HepG2 (cell line): ENCODE data around the gene CAPN12. TPM values are rescaled to one million over a fixed set of nuclear protein-coding genes. Genes with fewer than 3 reads are reported as not detected.
A peak's percentile ranks its signal among the peaks of the same experiment; 100 is the strongest.

ENCODE experiments used
- ADNP ChIP-seq: sonication (generic); formaldehyde crosslinking; IDR thresholded peaks from 2 replicates; pipeline ENCODE4 v1.4.0; 2020; ENCODE audit warnings: missing genetic modification reagents
- AFF4 ChIP-seq: sonication (generic); formaldehyde crosslinking; IDR thresholded peaks from 2 replicates; pipeline ENCODE4 v1.4.0; 2020; ENCODE audit warnings: missing genetic modification reagents
- HNRNPK ChIP-seq: fragments of 200-400 bp; formaldehyde crosslinking; IDR thresholded peaks from 2 replicates; pipeline ENCODE4 v1.6.1; 2018; ENCODE audit warnings: low read length, low read depth, moderate library complexity, mild to moderate bottlenecking; ENCODE audit not compliant: poor library complexity, severe bottlenecking
- KIAA2018 ChIP-seq: sonication (generic); formaldehyde crosslinking; IDR thresholded peaks from 2 replicates; pipeline ENCODE4 v1.5.0; 2020; ENCODE audit warnings: mild to moderate bottlenecking, missing genetic modification reagents, borderline replicate concordance
- MED13 ChIP-seq: sonication (generic); formaldehyde crosslinking; IDR thresholded peaks from 2 replicates; pipeline ENCODE4 v1.5.0; 2020; ENCODE audit warnings: missing genetic modification reagents
- MTF2 ChIP-seq: sonication (generic); formaldehyde crosslinking; IDR thresholded peaks from 2 replicates; pipeline ENCODE4 v1.5.0; 2020; ENCODE audit warnings: missing genetic modification reagents, borderline replicate concordance
- MZF1 ChIP-seq: sonication (generic); formaldehyde crosslinking; IDR thresholded peaks from 2 replicates; pipeline ENCODE4 v1.8.1; 2023; ENCODE audit warnings: mild to moderate bottlenecking, missing genetic modification reagents, borderline replicate concordance
- PRDM4 ChIP-seq: sonication (generic); formaldehyde crosslinking; IDR thresholded peaks from 2 replicates; pipeline ENCODE4 v1.9.0; 2021; ENCODE audit warnings: missing genetic modification reagents, borderline replicate concordance
- SNAI1 ChIP-seq: sonication (generic); formaldehyde crosslinking; IDR thresholded peaks from 2 replicates; pipeline ENCODE4 v1.5.0; 2020; ENCODE audit warnings: mild to moderate bottlenecking, missing genetic modification reagents, borderline replicate concordance
- ZNF180 ChIP-seq: sonication (generic); formaldehyde crosslinking; IDR thresholded peaks from 2 replicates; pipeline ENCODE4 v1.4.0; 2020; ENCODE audit warnings: low read depth, missing genetic modification reagents, borderline replicate concordance
- ZNF367 ChIP-seq: sonication (generic); formaldehyde crosslinking; IDR thresholded peaks from 2 replicates; pipeline ENCODE4 v1.4.0; 2020; ENCODE audit warnings: missing genetic modification reagents, borderline replicate concordance
- ZNF777 ChIP-seq: sonication (generic); formaldehyde crosslinking; IDR thresholded peaks from 2 replicates; pipeline ENCODE4 v1.4.0; 2020; ENCODE audit warnings: missing genetic modification reagents
- polyA plus RNA-seq, 8 experiments: library from polyadenylated mRNA; depleted of rRNA in 3 of 8; stranded (reverse) in 7 of 8; unstranded in 1 of 8; fragments of >200 nt; fragmentation: Illumina TruSeq in 4 of 8; extraction: Trizol in 4 of 8; gene quantifications; 2 replicates each; pipeline versions ENCODE4 v1.2.1 to v1.2.3, GENCODE V29; 2011 to 2016; ENCODE audit warnings: low read depth in 4 of 8, missing spikeins in 1 of 8, mixed read lengths in 1 of 8; ENCODE audit not compliant: insufficient read depth in 1 of 8
- total RNA-seq, 5 experiments: library from RNA; depleted of rRNA; stranded (reverse); fragments of >200 nt; fragmentation: Illumina TruSeq; extraction: Trizol; gene quantifications; 2 replicates each; pipeline ENCODE4 v1.2.3, GENCODE V29; 2016; ENCODE audit warnings: low read depth in 1 of 5

Gene CAPN12
- total and polyA plus RNA-seq, 2 of the 13 experiments (the other 11 are each of a cell fraction or from before 2014, with no cell fraction given), result 1.6 to 13.6 TPM

GRCh38 chr19:38736036-38736412 lies 8.2 kb downstream of the CAPN12 start (continued):
- no peak for TF ChIP-seq KIAA2018 (CRISPR knock-in tag)
- TF ChIP-seq MZF1 (CRISPR knock-in tag), result no peak
- no peak for TF ChIP-seq MED13 (CRISPR knock-in tag)
- TF ChIP-seq AFF4, result no peak
- peak; percentile 95 for TF ChIP-seq ZNF777 (CRISPR knock-in tag)
- no peak for TF ChIP-seq PRDM4 (CRISPR knock-in tag)
- peak; percentile 66 for TF ChIP-seq HNRNPK
- TF ChIP-seq ADNP (CRISPR knock-in tag), result no peak
- no peak for TF ChIP-seq ZNF180 (CRISPR knock-in tag)
- no peak for TF ChIP-seq ZNF367 (CRISPR knock-in tag)
- TF ChIP-seq MTF2 (CRISPR knock-in tag), result no peak
- no peak for TF ChIP-seq SNAI1 (CRISPR knock-in tag)
